ENCODE measurements around the gene RRP7A.

DNA sequence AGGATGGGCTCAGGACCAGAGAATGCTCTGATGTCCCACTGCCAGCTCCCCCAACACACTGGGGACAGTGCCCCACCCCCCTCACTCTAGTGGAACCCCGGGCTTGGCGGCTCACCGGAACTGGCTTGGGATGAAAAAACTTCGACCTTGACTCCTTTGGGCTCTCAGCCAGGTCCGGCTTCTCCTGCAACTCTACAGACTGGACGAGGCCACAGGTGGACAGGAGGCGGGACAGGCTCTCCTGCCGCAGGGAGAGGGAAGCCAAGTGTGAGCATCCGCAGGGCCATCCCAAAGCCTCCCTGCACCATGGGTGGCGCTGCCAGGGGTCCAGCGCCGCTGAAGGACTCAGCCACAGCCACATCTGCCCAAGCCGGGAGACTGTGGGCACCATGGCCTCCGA is 3.7 kb downstream of the RRP7A start:
- TF ChIP-seq CTCF (IDR thresholded peaks at IDR 0.05): no peak
- no peak for TF ChIP-seq POLR2A (IDR thresholded peaks at IDR 0.05)
